HepG2 (cell line): ENCODE data around the gene WDR6. TPM values are rescaled to one million over a fixed set of nuclear protein-coding genes. Genes with fewer than 3 reads are reported as not detected.

Source experiments
- BCL3 ChIP-seq: sonication (generic); formaldehyde crosslinking; IDR thresholded peaks from 2 replicates; pipeline ENCODE4 v1.5.1; 2020; ENCODE audit warnings: mild to moderate bottlenecking, missing genetic modification reagents, moderate library complexity
- CCDC6 ChIP-seq: sonication (generic); formaldehyde crosslinking; IDR thresholded peaks from 2 replicates; pipeline ENCODE4 v1.8.1; 2022; ENCODE audit warnings: mild to moderate bottlenecking, missing genetic modification reagents, moderate library complexity
- CERS6 ChIP-seq: sonication (generic); formaldehyde crosslinking; IDR thresholded peaks from 2 replicates; pipeline ENCODE4 v1.5.0; 2020; ENCODE audit warnings: missing genetic modification reagents
- ETV6 ChIP-seq: sonication (generic); formaldehyde crosslinking; conservative IDR thresholded peaks from 2 replicates; pipeline ENCODE4 v1.4.0; 2020; ENCODE audit warnings: missing genetic modification reagents
- HCFC1 ChIP-seq: fragments of 150-350 bp; IDR thresholded peaks from 2 replicates; pipeline ENCODE4 v1.6.1; 2014; ENCODE audit warnings: low read depth, low read length
- HHEX ChIP-seq: IDR thresholded peaks from 2 replicates; pipeline ENCODE4 v1.6.1; 2016; ENCODE audit warnings: control low read depth
- HNF1B ChIP-seq: sonication (generic); formaldehyde crosslinking; IDR thresholded peaks from 2 replicates; pipeline ENCODE4 v1.5.1; 2020; ENCODE audit warnings: mild to moderate bottlenecking, moderate library complexity, missing genetic modification reagents
- HNF4G ChIP-seq, 2 experiments: sonication (generic) in 1 of 2; formaldehyde crosslinking in 1 of 2; IDR thresholded peaks; 2 replicates each; pipeline versions ENCODE4 v1.4.0 to v1.6.1; 2011 to 2020; ENCODE audit warnings: borderline replicate concordance in 2 of 2, low read depth in 2 of 2, mild to moderate bottlenecking in 2 of 2, low read length in 1 of 2, missing genetic modification reagents in 1 of 2, moderate library complexity in 1 of 2
- NONO ChIP-seq, 2 experiments: fragments of 450-650 bp in 1 of 2; sonication (generic) in 1 of 2; formaldehyde crosslinking in 1 of 2; IDR thresholded peaks in 1 of 2; conservative IDR thresholded peaks in 1 of 2; 2 replicates each; pipeline versions ENCODE4 v1.6.1 to v1.8.0; 2017 to 2022; ENCODE audit warnings: mild to moderate bottlenecking in 1 of 2, missing genetic modification reagents in 1 of 2, moderate library complexity in 1 of 2
- RBFOX2 ChIP-seq: fragments of 200-400 bp; formaldehyde crosslinking; IDR thresholded peaks from 2 replicates; pipeline ENCODE4 v1.6.1; 2017; ENCODE audit warnings: low read depth, mild to moderate bottlenecking, low read length
- SETDB1 ChIP-seq: sonication (generic); formaldehyde crosslinking; IDR thresholded peaks from 2 replicates; pipeline ENCODE4 v1.5.1; 2020; ENCODE audit warnings: missing genetic modification reagents, mild to moderate bottlenecking, borderline replicate concordance
- TRIM24 ChIP-seq: sonication (generic); formaldehyde crosslinking; IDR thresholded peaks from 2 replicates; pipeline ENCODE4 v1.8.0; 2022; ENCODE audit warnings: mild to moderate bottlenecking, missing genetic modification reagents
- ZNF180 ChIP-seq: sonication (generic); formaldehyde crosslinking; IDR thresholded peaks from 2 replicates; pipeline ENCODE4 v1.4.0; 2020; ENCODE audit warnings: low read depth, missing genetic modification reagents, borderline replicate concordance
- ZNF501 ChIP-seq: sonication (generic); formaldehyde crosslinking; IDR thresholded peaks from 2 replicates; pipeline ENCODE4 v1.5.1; 2020; ENCODE audit warnings: mild to moderate bottlenecking, moderate library complexity, missing genetic modification reagents
- ZNF512 ChIP-seq: sonication (generic); formaldehyde crosslinking; IDR thresholded peaks from 2 replicates; pipeline ENCODE4 v1.4.0; 2020; ENCODE audit warnings: mild to moderate bottlenecking, missing genetic modification reagents
- ZNF691 ChIP-seq: sonication (generic); formaldehyde crosslinking; IDR thresholded peaks from 2 replicates; pipeline ENCODE4 v1.4.0; 2020; ENCODE audit warnings: missing genetic modification reagents, low read depth, mild to moderate bottlenecking, borderline replicate concordance
- ZNF75D ChIP-seq: sonication (generic); formaldehyde crosslinking; IDR thresholded peaks from 2 replicates; pipeline ENCODE4 v1.8.1; 2023; ENCODE audit warnings: missing genetic modification reagents, mild to moderate bottlenecking, borderline replicate concordance
- ZNF788 ChIP-seq: sonication (generic); formaldehyde crosslinking; IDR thresholded peaks from 2 replicates; pipeline ENCODE4 v1.5.0; 2020; ENCODE audit warnings: mild to moderate bottlenecking, missing genetic modification reagents, borderline replicate concordance
- polyA plus RNA-seq, 8 experiments: library from polyadenylated mRNA; depleted of rRNA in 3 of 8; stranded (reverse) in 7 of 8; unstranded in 1 of 8; fragments of >200 nt; fragmentation: Illumina TruSeq in 4 of 8; extraction: Trizol in 4 of 8; gene quantifications; 2 replicates each; pipeline versions ENCODE4 v1.2.1 to v1.2.3, GENCODE V29; 2011 to 2016; ENCODE audit warnings: low read depth in 4 of 8, missing spikeins in 1 of 8, mixed read lengths in 1 of 8; ENCODE audit not compliant: insufficient read depth in 1 of 8
- total RNA-seq, 5 experiments: library from RNA; depleted of rRNA; stranded (reverse); fragments of >200 nt; fragmentation: Illumina TruSeq; extraction: Trizol; gene quantifications; 2 replicates each; pipeline ENCODE4 v1.2.3, GENCODE V29; 2016; ENCODE audit warnings: low read depth in 1 of 5

Gene WDR6
- total and polyA plus RNA-seq, 2 of the 13 experiments (the other 11 are each of a cell fraction or from before 2014, with no cell fraction given): 73.4 to 139 TPM

GRCh38 chr3:49028673-49029562, 21.7 kb downstream of the WDR6 start, which contains the start of gene IMPDH2 (continued):
- TF ChIP-seq HNF4G (IDR thresholded peaks at IDR 0.05; ENCODE audit: borderline replicate concordance, low read depth, low read length) (peak; percentile 34; the same call in 1 of the 2 replicates), HNF4G (CRISPR knock-in tag; IDR thresholded peaks at IDR 0.05; ENCODE audit: borderline replicate concordance, low read depth) (no peak), HNF1B (CRISPR knock-in tag) (no peak; the same call in 1 of the 2 replicates), BCL3 (CRISPR knock-in tag) (peak; percentile 59), HCFC1 (peak; percentile 46; the same call in 1 of the 2 replicates), ZNF501 (CRISPR knock-in tag) (peak; percentile 86), RBFOX2 (peak; percentile 98), ZNF788 (CRISPR knock-in tag) (peak; percentile 85; the same call in 1 of the 2 replicates), ZNF512 (CRISPR knock-in tag) (no peak), ZNF180 (peak; percentile 94), SETDB1 (CRISPR knock-in tag) (no peak), TRIM24 (CRISPR knock-in tag) (no peak), CERS6 (CRISPR knock-in tag) (peak; percentile 65; the same call in 1 of the 2 replicates), HHEX (CRISPR knock-in tag) (0 out of 2 replicates have a peak, but pooled peaks have one; percentile 22), ZNF691 (CRISPR knock-in tag) (peak; percentile 72; the same call in 1 of the 2 replicates), NONO (IDR thresholded peaks at IDR 0.05) (no peak), NONO (CRISPR knock-in tag; conservative IDR thresholded peaks at IDR 0.05) (peak; percentile 94), ZNF75D (peak; percentile 71; the same call in 1 of the 2 replicates), CCDC6 (CRISPR knock-in tag) (peak; percentile 54; the same call in 1 of the 2 replicates), ETV6 (CRISPR knock-in tag) (no peak; the same call in 1 of the 2 replicates)
